IPS-20b (cell line): ENCODE data around the gene UQCR11.

Experiments
- H3K27ac ChIP-seq: one replicate; pipeline ENCODE4 v1.5.1; 2013; ENCODE audit warnings: low read length
- H3K27me3 ChIP-seq: 2 replicates; pipeline ENCODE4 v1.6.1; 2013; ENCODE audit warnings: mild to moderate bottlenecking, low read length, inconsistent platforms; ENCODE audit not compliant: insufficient read depth
- H3K36me3 ChIP-seq: 2 replicates; pipeline ENCODE4 v1.6.1; 2013; ENCODE audit warnings: low read depth, mild to moderate bottlenecking, inconsistent platforms, low read length, moderate library complexity; ENCODE audit not compliant: insufficient read depth
- H3K4me1 ChIP-seq: 2 replicates; pipeline ENCODE4 v1.6.1; 2013; ENCODE audit warnings: mild to moderate bottlenecking, control low read depth, inconsistent platforms, low read length, moderate library complexity; ENCODE audit not compliant: insufficient read depth
- H3K4me3 ChIP-seq: 2 replicates; pipeline ENCODE4 v1.5.1; 2013; ENCODE audit warnings: mild to moderate bottlenecking, low read length, inconsistent platforms
- H3K9ac ChIP-seq: 2 replicates; pipeline ENCODE4 v1.6.1; 2013; ENCODE audit warnings: low read depth, mild to moderate bottlenecking, inconsistent platforms, low read length, moderate library complexity
- H3K9me3 ChIP-seq: 2 replicates; pipeline ENCODE4 v1.6.1; 2013; ENCODE audit warnings: mild to moderate bottlenecking, low read depth, low read length, inconsistent platforms; ENCODE audit not compliant: insufficient read depth

The UQCR11 gene

GRCh38 chr19:1567116-1567847 is 38.0 kb downstream of the UQCR11 start:
- Histone ChIP-seq H3K36me3 (peaks cover 8% of the 10 kb centered on the region; the same call in 1 of the 2 replicates), H3K4me3 (peak overlapping the region; percentile 77; the same call in 1 of the 2 replicates), H3K27ac (peak overlapping the region; percentile 76), H3K4me1 (no peaks in the 10 kb centered on the region), H3K9ac (peak overlapping the region; percentile 91), H3K27me3 (peaks cover 26% of the 10 kb centered on the region), H3K9me3 (peaks cover 3% of the 10 kb centered on the region; the same call in 1 of the 2 replicates)

- Histone ChIP-seq H3K36me3 (peaks cover 8% of the 10 kb centered on the region; the same call in 1 of the 2 replicates), H3K4me3 (peak overlapping the region; percentile 77), H3K9me3 (peaks cover 3% of the 10 kb centered on the region; the same call in 1 of the 2 replicates), H3K9ac (peak overlapping the region; percentile 91), H3K4me1 (no peaks in the 10 kb centered on the region), H3K27ac (peak overlapping the region; percentile 76), H3K27me3 (peaks cover 26% of the 10 kb centered on the region)
Measured at GRCh38 chr19:1566392-1567115, 38.7 kb downstream of the UQCR11 start.

GRCh38 chr19:1563251-1563650 is 42.0 kb downstream of the UQCR11 start:
- H3K4me3 ChIP-seq = no peak overlapping the region
- H3K36me3 ChIP-seq = peaks cover 21% of the 10 kb centered on the region
- H3K9me3 ChIP-seq = no peaks in the 10 kb centered on the region
- H3K4me1 ChIP-seq = no peaks in the 10 kb centered on the region
- no peak overlapping the region for H3K9ac ChIP-seq
- no peaks in the 10 kb centered on the region for H3K27me3 ChIP-seq
- H3K27ac ChIP-seq = no peak overlapping the region

GRCh38 chr19:1561236-1561842 is 43.9 kb downstream of the UQCR11 start:
- Histone ChIP-seq H3K9me3 (no peaks in the 10 kb centered on the region), H3K4me1 (no peaks in the 10 kb centered on the region), H3K27ac (no peak overlapping the region), H3K4me3 (no peak overlapping the region), H3K27me3 (no peaks in the 10 kb centered on the region), H3K9ac (no peak overlapping the region), H3K36me3 (peaks cover 21% of the 10 kb centered on the region)

- H3K4me1 ChIP-seq = no peaks in the 10 kb centered on the region
- no peak overlapping the region for H3K4me3 ChIP-seq
- H3K27me3 ChIP-seq = no peaks in the 10 kb centered on the region
- no peak overlapping the region for H3K9ac ChIP-seq
- H3K36me3 ChIP-seq = peaks cover 21% of the 10 kb centered on the region
- no peak overlapping the region for H3K27ac ChIP-seq
- H3K9me3 ChIP-seq = no peaks in the 10 kb centered on the region
Measured at GRCh38 chr19:1560286-1560882, 44.9 kb downstream of the UQCR11 start.

GRCh38 chr19:1558552-1558951 is 46.7 kb downstream of the UQCR11 start:
- Histone ChIP-seq H3K4me3 (no peak overlapping the region), H3K4me1 (no peaks in the 10 kb centered on the region), H3K36me3 (peaks cover 17% of the 10 kb centered on the region), H3K27me3 (no peaks in the 10 kb centered on the region), H3K27ac (no peak overlapping the region), H3K9ac (no peak overlapping the region), H3K9me3 (no peaks in the 10 kb centered on the region)

- Histone ChIP-seq H3K4me3 (no peak overlapping the region), H3K27me3 (no peaks in the 10 kb centered on the region), H3K4me1 (no peaks in the 10 kb centered on the region), H3K27ac (no peak overlapping the region), H3K9me3 (no peaks in the 10 kb centered on the region), H3K9ac (no peak overlapping the region), H3K36me3 (peaks cover 17% of the 10 kb centered on the region)
Measured at GRCh38 chr19:1556390-1557070, 48.7 kb downstream of the UQCR11 start.

- no peaks in the 10 kb centered on the region for H3K9me3 ChIP-seq
- H3K9ac ChIP-seq = no peak overlapping the region
- H3K4me1 ChIP-seq = no peaks in the 10 kb centered on the region
- H3K36me3 ChIP-seq = peaks cover 11% of the 10 kb centered on the region
- H3K27me3 ChIP-seq = no peaks in the 10 kb centered on the region
- H3K4me3 ChIP-seq = no peak overlapping the region
- no peak overlapping the region for H3K27ac ChIP-seq
Measured at GRCh38 chr19:1555487-1556389, 49.5 kb downstream of the UQCR11 start.

- Histone ChIP-seq H3K4me3 (no peak overlapping the region), H3K9me3 (no peaks in the 10 kb centered on the region), H3K36me3 (peaks cover 10% of the 10 kb centered on the region), H3K27me3 (no peaks in the 10 kb centered on the region), H3K27ac (no peak overlapping the region), H3K4me1 (no peaks in the 10 kb centered on the region), H3K9ac (no peak overlapping the region)
Measured at GRCh38 chr19:1554968-1555367, 50.3 kb downstream of the UQCR11 start.

DNA sequence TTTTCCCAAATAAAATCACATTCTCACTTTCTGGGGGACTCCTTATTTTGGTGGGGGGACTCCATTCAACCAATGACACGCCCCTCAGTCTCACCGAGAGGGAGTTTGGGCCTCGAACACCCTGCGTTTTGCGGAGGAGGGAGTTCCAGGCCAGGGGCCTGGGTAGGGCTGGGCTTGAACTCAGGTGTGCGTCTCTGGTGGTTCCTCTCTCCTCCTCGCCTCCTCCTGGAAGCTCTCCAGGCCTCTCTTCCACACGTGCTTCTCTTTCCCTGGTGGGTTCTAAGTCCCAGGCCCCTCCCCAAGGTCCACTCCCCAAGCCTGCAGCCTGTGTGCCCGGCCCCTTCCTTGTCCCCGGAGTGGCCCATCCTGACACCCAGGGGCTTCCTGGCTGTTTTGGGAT is 51.8 kb downstream of the UQCR11 start:
- Histone ChIP-seq H3K27me3 (no peaks in the 10 kb centered on the region), H3K4me1 (no peaks in the 10 kb centered on the region), H3K9ac (no peak overlapping the region), H3K4me3 (no peak overlapping the region), H3K9me3 (no peaks in the 10 kb centered on the region), H3K36me3 (peaks cover 4% of the 10 kb centered on the region; the same call in 1 of the 2 replicates), H3K27ac (no peak overlapping the region)
